Rectal smooth muscle tissue (tissue), 1 donor: Measurements from ENCODE around the gene PRDM5.

Experiments used
- H3K27ac ChIP-seq: one replicate; pipeline ENCODE4 v1.7.0; 2013; ENCODE audit warnings: low read depth, low read length, inconsistent platforms
- H3K27me3 ChIP-seq: one replicate; pipeline ENCODE4 v1.7.0; 2013; ENCODE audit warnings: low read length; ENCODE audit not compliant: control insufficient read depth, insufficient read depth
- H3K36me3 ChIP-seq: one replicate; pipeline ENCODE4 v1.7.0; 2013; ENCODE audit warnings: low read length; ENCODE audit not compliant: control insufficient read depth, insufficient read depth
- H3K4me1 ChIP-seq: one replicate; pipeline ENCODE4 v1.7.0; 2013; ENCODE audit warnings: low read length; ENCODE audit not compliant: control insufficient read depth, insufficient read depth
- H3K4me3 ChIP-seq: one replicate; pipeline ENCODE4 v1.7.0; 2013; ENCODE audit warnings: low read length
- H3K9ac ChIP-seq: one replicate; pipeline ENCODE4 v1.7.0; 2013; ENCODE audit warnings: low read length

The PRDM5 gene

DNA sequence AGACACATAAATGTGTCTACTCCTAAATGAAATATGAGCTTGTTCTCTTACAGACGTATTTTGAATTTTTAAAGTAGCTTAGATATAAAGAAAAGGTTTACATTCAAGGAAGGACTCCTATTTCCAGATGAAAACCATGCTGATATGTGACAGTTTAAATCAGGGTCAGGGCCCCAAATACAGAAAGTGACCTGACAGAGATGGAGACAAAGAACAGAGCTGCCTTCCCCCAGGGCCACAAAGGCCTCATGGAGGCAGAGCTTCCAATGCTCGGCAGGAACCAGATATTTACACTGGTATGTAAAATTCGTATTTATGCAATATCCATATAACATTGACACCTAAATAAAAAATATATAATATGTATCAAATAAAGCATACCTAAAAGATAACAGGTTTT, 124.0 kb downstream of the PRDM5 start:
- Histone ChIP-seq H3K27me3 (no peaks in the 10 kb centered on the region), H3K4me3 (no peak overlapping the region), H3K36me3 (no peaks in the 10 kb centered on the region), H3K27ac (no peak overlapping the region), H3K4me1 (peaks cover 16% of the 10 kb centered on the region), H3K9ac (no peak overlapping the region)

DNA sequence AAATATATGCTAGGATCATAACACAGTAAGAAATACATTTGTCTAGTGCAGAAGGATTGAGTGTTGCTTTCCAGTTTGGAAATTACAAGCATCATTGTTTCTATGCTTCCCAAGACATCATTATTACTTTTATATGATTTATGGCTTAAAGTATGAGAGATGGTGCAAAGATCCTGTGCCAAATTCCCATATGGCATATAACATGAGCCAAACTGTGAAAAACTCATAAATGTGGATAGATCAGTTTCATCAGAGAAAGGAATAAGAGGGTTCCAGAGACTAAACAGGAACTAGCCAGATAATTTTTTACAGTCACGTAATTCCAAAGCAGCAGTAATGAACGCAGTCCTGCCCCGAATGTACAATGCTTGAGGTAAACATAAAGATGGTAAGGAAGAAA, 126.3 kb downstream of the PRDM5 start:
- no peak overlapping the region for H3K9ac ChIP-seq
- H3K4me1 ChIP-seq: peaks cover 15% of the 10 kb centered on the region
- no peak overlapping the region for H3K27ac ChIP-seq

GRCh38 chr4:120785202-120785601, 137.3 kb downstream of the PRDM5 start:
- H3K9ac ChIP-seq: no peak overlapping the region
- H3K4me1 ChIP-seq: no peaks in the 10 kb centered on the region
- no peak overlapping the region for H3K4me3 ChIP-seq
- no peaks in the 10 kb centered on the region for H3K27me3 ChIP-seq
- no peak overlapping the region for H3K27ac ChIP-seq
- H3K36me3 ChIP-seq: no peaks in the 10 kb centered on the region

More for the DNA sequence above, 126.3 kb downstream of the PRDM5 start:
- no peak overlapping the region for H3K4me3 ChIP-seq
- H3K27me3 ChIP-seq: no peaks in the 10 kb centered on the region
- no peaks in the 10 kb centered on the region for H3K36me3 ChIP-seq

GRCh38 chr4:120777459-120777858, 145.1 kb downstream of the PRDM5 start:
- no peaks in the 10 kb centered on the region for H3K36me3 ChIP-seq
- H3K4me1 ChIP-seq: no peaks in the 10 kb centered on the region
- H3K27me3 ChIP-seq: no peaks in the 10 kb centered on the region
- no peak overlapping the region for H3K9ac ChIP-seq
- H3K27ac ChIP-seq: no peak overlapping the region
- no peak overlapping the region for H3K4me3 ChIP-seq

- H3K27ac ChIP-seq: no peak overlapping the region
- H3K27me3 ChIP-seq: no peaks in the 10 kb centered on the region
- no peak overlapping the region for H3K4me3 ChIP-seq
- no peak overlapping the region for H3K9ac ChIP-seq
- H3K4me1 ChIP-seq: no peaks in the 10 kb centered on the region
- H3K36me3 ChIP-seq: no peaks in the 10 kb centered on the region
These were observed 147.1 kb downstream of the PRDM5 start for GRCh38 chr4:120775431-120775830.

GRCh38 chr4:120773641-120774040, 148.9 kb downstream of the PRDM5 start:
- no peaks in the 10 kb centered on the region for H3K36me3 ChIP-seq
- no peaks in the 10 kb centered on the region for H3K27me3 ChIP-seq
- H3K4me1 ChIP-seq: no peaks in the 10 kb centered on the region
- H3K27ac ChIP-seq: no peak overlapping the region
- H3K9ac ChIP-seq: no peak overlapping the region
- no peak overlapping the region for H3K4me3 ChIP-seq

DNA sequence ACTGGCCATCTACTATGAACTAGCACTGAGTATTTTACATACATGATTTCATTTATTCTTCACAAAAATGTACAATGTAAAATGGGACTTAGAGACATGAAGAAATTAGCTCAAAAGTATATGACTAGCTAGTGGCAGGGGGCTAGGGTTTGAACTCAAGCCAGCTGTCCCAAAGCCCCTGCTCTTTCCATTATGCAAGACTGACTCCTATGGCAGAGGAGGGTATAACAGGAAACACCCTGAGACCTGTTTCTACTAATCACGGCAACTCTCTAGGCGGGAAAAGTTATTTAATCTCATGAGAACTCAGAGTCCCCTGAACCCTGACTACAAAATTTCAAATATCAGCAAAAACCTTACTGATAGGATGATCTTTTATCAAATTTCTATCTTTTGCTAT, 150.6 kb downstream of the PRDM5 start:
- H3K36me3 ChIP-seq: no peaks in the 10 kb centered on the region
- no peaks in the 10 kb centered on the region for H3K4me1 ChIP-seq
- H3K27ac ChIP-seq: no peak overlapping the region
- no peak overlapping the region for H3K9ac ChIP-seq
- no peaks in the 10 kb centered on the region for H3K27me3 ChIP-seq
- H3K4me3 ChIP-seq: no peak overlapping the region

DNA sequence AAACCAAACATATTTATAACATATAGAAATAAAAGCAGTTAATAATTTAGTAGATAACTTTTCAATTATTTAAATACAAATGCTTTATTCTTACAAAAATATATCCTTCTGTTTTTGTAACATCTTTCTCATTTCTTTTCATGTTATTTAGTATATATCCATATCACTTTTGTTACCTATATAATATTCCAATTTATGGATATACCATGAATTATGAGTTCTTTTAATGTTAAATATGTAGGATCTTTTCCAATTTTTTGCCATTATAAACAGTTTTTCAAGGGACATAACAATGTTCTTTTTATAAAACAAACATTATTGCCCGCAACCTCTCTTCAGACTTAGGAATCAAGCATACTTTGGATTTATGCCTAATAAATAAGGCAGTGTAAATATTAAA, 151.6 kb downstream of the PRDM5 start:
- H3K4me3 ChIP-seq: no peak overlapping the region
- H3K9ac ChIP-seq: no peak overlapping the region
- no peaks in the 10 kb centered on the region for H3K4me1 ChIP-seq
- no peak overlapping the region for H3K27ac ChIP-seq
- no peaks in the 10 kb centered on the region for H3K36me3 ChIP-seq
- no peaks in the 10 kb centered on the region for H3K27me3 ChIP-seq

DNA sequence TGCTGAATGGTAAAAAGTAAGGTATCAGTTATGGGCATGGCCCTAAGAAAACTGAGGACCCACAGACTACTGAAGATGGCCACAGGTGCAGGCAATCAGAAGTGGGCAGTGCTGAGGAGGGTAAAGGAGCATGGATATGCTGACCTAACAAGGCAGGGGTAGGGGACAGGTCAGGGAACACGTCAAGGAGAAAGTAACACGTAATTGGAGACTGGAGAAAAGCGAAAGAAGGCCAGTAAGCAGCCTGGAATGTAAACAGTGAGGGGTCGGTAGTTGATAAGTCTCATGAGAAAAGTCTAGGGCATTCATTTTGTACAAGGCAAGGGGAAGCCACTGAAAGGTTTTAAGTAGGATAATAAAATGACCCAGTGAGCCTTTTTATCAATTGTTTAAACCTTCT, 153.3 kb downstream of the PRDM5 start:
- H3K27me3 ChIP-seq: no peaks in the 10 kb centered on the region
- no peak overlapping the region for H3K9ac ChIP-seq
- H3K4me1 ChIP-seq: peaks cover 5% of the 10 kb centered on the region
- H3K27ac ChIP-seq: no peak overlapping the region
- H3K36me3 ChIP-seq: no peaks in the 10 kb centered on the region
- H3K4me3 ChIP-seq: no peak overlapping the region

- H3K27ac ChIP-seq: no peak overlapping the region
- H3K4me1 ChIP-seq: peaks cover 5% of the 10 kb centered on the region
- no peaks in the 10 kb centered on the region for H3K36me3 ChIP-seq
- no peak overlapping the region for H3K9ac ChIP-seq
- no peaks in the 10 kb centered on the region for H3K27me3 ChIP-seq
- no peak overlapping the region for H3K4me3 ChIP-seq
These were observed 157.3 kb downstream of the PRDM5 start for GRCh38 chr4:120765260-120765680.

DNA sequence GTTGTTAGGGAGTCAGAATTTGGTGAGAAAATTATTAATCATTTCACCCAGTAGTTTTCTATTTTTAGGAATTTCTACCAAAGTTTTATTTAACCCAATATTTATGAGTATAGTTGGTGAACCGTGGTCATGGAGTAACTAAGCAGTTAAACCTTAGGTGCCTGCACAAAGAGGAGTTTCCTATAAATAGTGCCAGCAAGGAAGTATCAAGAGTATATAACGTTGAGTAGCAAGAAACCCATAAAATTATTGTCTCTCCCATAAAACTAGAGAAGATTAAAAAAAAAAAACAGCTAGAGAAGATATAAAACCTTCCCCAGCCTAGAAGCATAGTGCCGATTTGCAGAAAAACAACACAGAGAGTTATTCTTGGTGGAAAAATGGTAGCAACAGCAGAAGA, 158.9 kb downstream of the PRDM5 start:
- H3K27me3 ChIP-seq: no peaks in the 10 kb centered on the region
- no peak overlapping the region for H3K4me3 ChIP-seq
- H3K4me1 ChIP-seq: peaks cover 5% of the 10 kb centered on the region
- H3K36me3 ChIP-seq: no peaks in the 10 kb centered on the region
- no peak overlapping the region for H3K27ac ChIP-seq
- H3K9ac ChIP-seq: no peak overlapping the region

GRCh38 chr4:120761070-120761469, 161.5 kb downstream of the PRDM5 start:
- Histone ChIP-seq H3K27me3 (no peaks in the 10 kb centered on the region), H3K4me1 (peaks cover 5% of the 10 kb centered on the region), H3K36me3 (no peaks in the 10 kb centered on the region), H3K9ac (no peak overlapping the region), H3K4me3 (no peak overlapping the region), H3K27ac (no peak overlapping the region)

GRCh38 chr4:120760047-120760446, 162.5 kb downstream of the PRDM5 start:
- Histone ChIP-seq H3K27me3 (no peaks in the 10 kb centered on the region), H3K9ac (no peak overlapping the region), H3K36me3 (no peaks in the 10 kb centered on the region), H3K4me3 (no peak overlapping the region), H3K27ac (no peak overlapping the region), H3K4me1 (no peaks in the 10 kb centered on the region)
